Activated CD4-positive, alpha-beta T cell treated with anti-CD3 and anti-CD28 coated beads, Interleukin-2, amount 50 U/mL, for 1 hour (primary cell): Measurements from ENCODE around the gene YIPF1.

Experiments used
- DNase-seq: peaks from one replicate; pipeline ENCODE4 v3.0.0-alpha.2; 2020

The YIPF1 gene

DNA sequence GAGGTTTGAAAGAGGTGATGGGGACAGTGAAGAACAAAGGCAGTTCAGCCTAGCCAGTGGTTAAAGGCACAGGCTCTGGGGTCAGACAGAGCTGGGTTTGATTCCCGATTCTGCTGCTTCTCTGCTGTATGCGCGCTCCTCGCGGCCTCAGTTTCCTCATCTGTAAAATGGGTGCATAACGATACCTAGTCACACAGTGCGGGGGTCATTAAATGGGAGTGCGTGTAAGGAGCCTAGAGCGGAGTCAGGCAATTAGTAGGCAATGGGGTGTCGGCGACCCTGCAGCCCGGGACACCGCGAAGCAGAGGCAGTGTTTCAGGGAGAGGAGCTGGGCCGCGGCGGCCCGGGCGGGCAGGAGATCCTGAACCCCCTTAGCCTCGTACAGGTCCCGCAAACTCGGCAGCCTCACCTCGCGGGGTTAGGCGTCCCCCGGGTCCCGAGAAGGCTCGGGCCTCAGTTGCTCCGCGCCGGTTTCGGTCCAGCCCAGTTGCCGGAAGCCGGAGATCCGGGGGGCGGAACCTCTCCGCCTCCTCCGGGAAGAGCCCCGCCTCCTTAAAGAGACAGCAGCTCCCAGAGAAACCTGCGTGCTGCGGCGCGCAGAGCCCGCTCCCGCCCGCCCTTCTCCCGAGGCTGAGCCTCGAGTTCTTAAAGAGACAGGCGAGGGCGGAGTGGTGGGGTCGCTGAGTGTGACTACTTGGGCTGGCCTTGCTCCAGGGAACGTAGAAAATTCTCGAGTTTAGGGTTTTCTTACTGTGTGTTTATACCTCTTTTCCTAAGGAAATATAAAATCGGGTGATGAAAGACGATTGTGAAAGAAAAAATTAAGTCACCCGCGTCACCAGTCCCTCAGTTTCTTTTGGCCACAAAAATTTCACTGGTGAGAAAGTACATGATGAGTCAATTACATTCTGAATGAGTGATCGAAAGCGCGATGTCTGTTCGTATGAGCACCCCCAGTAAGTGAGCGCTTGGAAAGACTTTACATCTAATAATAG lies at the start of gene YIPF1:
Gene YIPF1 (minus strand): TSS at position 494 of the 995 bp plus-strand sequence. CDS start 860 bp downstream, outside the sequence.
- DNase-seq, result peak; percentile 79

DNA sequence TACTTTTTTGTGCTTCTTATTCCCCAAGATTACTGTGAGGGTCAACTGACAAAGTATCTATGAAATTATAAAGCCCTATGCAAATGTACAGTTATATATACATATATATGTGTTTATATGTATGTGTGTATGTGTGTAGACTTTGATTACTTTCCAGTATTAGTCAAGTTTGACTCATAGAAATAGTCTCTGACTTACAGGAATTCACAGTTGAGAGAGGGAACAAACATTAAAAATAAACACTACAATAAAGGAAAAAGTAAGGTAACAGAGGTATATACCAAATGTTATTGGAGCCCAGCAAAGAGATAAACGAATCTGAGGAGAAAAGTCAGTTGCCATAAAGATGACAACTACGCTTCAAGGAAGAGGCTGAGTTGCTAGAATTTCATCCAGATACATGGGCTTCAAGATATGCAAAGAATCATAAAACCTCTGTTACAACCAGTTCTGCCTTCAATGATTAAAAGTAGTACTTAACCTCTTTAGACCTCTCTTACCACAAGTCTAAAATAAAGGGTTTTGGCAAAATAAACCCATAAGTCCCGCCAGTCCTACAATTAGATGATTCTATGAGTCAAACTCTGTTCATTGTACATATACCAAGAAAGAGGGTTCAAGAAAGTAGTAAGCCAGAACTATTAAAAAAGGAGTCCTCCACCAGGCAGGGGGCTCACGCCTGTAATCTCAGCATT lies 48.7 kb upstream of the YIPF1 start:
- no peak for DNase-seq

DNA sequence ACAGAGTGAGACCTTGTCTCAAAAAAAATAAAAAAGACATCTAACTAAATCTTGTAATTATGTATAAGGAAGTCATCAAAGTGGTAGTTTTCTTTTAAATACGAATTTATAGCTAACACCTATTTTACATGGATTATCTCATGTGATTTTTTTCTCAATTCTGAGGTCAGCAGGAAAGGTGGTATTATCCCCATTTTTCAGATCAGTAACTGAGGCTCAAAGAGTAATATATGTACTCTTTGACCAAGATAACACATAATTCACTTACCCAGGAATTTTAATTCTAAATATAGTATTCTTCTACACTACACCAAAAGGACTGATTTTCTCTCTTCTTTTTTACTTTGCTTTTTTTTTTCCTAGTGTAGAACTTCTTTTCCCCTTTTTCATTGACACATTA lies 46.8 kb upstream of the YIPF1 start:
- no peak for DNase-seq

DNA sequence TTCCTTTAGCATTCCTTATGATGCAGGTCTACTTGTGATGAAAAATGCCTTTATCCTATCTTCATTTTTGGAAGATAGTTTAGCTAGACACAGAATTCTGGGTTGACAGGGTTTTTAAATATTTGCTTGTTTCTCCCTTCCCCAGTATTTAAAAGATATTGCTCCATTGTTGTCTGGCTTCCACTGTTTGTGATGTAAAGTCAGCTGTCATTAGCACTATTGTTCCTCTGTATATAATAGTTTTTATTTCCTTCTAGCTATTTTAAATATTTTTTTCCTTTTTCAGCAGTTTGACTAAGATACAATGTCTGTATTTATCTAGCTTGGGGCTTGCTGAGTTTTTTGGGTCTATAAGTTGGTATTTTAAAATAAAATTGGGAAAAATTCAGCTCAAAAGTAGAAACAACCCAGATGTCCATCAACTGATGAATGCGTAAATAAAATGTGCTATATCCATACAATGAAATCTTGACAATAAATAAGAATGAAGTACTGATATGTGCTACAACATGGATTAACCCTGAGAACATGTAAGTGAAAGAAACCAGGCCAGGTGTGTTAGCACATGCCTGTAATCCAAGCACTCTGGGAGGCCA lies 44.7 kb upstream of the YIPF1 start:
- no peak for DNase-seq

DNA sequence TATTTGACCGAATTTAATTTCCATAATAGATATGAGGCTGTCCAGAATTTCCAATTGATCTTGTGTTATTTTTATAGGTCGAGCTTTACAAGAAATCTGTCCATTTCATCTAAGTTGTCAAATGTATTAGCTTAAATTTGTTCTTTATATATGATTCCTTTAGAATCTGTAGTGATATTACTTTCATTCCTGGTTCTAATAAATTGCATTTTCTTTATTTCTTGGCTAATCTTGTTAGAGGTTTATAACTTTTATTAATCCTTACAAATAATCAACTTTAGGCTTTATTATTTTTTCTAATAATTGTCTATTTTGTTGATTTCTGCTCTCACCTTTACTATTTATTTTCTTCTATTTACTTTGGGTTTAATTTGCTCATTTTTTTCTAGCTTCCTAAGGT lies 41.9 kb upstream of the YIPF1 start:
- no peak for DNase-seq

DNA sequence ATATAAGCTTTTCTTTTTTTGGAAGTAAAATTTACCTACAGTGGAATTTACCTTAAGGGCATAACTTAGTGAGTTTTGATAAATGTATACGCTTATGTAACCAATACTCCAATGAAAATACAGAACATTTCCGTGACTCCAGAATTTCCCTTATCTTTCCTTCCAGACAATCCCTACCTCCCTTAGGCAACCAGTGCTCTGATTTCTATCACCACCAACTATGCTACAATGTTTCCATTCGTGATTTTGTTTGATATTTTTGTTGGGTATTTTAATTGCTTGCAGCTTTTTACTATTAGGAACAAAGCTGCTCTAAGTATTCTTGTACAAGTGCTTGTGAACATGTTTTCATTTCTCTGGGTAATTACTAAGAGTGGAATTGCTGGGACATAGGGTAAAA lies 41.3 kb upstream of the YIPF1 start:
- DNase-seq, result no peak

DNA sequence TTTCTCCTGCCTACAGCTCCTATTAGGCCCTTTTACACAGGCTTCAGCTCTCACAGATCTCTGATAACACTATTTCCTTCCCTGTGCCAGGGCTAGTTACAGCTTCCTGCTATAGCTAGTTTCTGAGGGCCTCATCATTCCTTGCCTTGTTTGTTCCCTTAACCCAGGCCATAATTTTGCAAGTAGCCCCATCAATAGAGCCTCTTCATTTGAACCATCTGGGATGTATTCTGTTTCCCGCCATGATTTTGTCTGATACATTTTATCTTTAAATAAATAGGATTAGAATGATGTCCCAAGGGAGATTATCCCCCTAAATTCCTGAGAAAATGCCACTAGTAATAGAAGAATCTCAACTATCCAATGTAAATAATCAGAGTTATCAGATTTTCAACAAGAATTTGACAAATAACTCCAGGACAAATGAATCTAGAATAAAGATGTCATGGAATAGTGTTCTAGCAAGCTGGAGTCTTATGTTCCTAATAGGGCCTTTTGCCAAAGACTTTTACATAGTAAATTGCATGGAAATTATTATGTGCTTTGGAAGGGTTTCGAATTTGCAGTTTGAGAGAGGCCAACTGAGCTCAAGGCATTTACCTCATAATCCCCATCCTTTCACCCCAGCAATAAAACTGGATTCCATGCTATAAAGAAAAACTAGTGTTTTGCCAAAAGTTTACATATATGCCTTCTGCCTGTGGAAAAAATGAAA lies 39.8 kb upstream of the YIPF1 start:
- DNase-seq, result no peak

DNA sequence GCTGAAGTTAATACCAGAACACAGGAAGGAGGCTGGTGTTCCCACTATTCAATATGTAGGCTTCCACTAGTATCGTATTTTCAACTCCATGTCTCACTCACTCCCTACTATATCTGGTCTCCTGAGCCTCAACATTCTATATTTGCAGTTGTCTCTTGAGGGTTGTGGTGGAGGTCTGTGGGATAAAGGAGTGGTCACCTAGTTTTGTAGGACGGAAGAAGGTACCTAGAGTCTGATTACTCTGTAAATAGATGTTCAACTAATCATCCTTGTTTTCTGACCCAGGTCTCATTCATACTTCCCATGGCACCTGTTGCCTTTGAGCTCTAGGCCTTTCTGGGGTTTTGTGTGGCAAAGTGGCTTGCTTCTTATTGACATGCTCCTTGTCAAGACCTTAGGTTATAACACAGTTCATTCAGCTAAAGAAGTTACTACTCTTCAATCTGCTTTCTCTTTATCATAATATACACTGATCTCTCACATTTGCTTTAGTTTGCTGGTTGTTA lies 37.8 kb upstream of the YIPF1 start:
- no peak for DNase-seq

DNA sequence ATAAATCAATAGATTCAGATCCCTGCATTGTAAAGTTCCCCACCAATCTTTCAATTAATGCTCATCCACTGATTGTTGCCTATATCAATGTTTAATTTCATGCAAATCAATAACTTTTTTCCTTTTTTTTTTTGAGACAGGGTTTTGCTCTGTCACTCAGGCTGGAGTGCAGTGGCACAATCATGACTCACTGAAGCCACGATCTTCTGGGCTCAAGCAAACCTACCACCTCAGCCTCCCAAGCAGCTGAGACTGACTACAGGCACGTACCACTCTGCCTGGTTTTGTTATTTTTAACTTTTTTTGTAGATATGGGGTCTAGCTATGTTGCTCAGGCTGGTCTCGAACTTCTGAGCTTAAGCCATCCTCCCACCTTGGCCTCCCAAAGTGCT lies 30.1 kb upstream of the YIPF1 start:
- no peak for DNase-seq

DNA sequence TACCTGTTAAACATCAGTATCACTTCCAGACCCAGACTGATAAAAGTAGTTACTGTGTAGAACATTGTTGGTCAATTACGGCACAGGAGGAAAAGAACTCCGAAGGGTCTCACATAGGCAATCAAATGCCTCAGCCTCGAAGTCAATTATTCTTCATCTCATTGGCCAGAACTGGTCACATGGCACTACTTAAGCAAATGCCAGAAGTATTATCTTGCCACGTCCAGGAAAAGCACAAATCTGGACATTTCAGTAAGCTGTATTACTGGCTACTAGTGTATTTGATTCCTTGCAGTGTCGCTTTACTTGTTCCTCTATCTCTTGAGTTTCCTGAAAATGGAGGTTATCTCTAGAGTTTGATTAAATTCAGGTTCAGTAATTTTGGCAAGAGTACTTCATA lies 28.7 kb upstream of the YIPF1 start:
- no peak for DNase-seq

DNA sequence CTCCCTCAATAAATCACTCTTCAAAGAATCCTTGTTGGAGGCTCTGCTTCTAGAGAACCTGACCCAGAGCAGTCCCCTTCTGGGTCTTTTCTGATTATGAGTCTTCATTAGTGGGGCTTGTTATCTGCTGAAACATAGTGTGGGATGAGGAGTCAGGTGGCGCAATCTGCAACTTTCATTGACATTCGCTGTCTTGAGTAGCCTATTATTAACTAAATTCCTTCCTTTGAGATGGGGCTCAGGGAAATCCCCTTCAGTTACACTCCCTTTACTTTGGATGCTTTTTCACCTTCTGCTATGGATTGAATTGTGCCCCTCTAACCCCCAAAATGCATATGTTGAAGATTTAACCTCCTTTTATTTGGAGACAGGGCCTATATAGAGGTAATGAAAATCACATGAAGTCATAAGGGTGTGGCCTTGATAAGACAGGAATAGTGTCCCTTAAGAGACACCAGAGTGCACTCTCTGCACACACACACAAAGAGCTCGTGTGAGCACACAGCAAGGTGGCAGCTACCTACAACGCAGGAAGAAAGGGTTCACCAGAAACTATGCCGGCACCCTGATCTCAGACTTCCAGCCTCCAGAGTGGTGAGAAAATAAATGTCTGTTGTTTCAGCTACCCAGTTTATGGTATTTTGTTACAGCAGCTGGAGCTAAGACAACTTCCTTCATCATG lies 23.9 kb upstream of the YIPF1 start:
- no peak for DNase-seq

DNA sequence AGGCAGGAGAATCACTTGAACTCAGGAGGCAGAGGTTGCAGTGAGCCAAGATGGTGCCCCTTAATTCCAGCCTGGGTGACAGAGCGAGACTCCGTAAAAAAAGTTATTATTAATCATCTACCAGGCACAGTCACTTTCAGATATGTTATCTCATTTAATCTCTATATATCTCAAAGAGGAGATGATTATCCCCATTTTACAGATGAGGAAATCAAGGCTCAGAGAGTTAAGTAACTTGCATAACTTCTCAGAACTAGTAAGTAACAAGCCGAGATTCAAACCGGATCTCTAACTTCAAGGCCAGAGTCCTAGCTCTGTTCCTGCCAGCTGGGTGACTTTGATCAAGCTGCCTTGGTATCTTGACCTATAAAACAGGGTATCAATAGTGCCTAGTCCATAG lies 21.8 kb upstream of the YIPF1 start:
- no peak for DNase-seq

DNA sequence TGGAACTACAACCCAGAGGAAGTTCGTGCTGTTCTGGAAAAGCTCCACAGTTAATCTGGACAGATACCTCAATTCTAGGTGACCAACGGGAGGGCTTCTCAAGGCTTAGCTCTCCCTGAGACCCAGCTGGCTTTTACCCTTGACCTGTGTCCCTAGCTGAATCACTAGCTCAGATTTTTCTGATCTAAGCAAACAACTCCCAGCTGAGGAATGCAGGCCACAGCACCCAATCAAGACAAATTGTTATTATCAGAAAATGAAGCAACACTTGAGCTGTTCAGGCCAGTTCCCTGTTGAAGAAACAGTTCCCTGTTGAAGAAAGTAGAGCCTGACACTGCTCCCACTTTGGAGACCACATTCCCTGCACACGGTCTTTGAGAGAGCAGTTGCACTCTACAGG lies 20.3 kb upstream of the YIPF1 start:
- no peak for DNase-seq

DNA sequence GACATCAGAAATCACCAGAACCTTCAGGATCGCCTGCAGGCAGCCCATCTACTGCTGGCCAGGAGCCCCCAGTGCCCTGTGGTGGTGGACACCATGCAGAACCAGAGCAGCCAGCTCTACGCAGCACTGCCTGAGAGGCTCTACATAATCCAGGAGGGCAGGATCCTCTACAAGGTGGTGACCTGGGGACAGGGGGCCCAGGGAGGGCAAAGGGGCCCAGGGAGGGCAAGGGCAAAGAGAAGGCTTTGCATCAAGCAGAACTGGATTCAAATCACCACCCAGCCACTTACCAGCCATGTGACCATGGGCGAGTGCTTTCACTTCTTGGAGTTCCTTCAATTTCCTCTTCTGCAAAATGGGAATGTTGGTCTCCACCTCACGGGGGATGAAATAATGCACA lies 16.5 kb upstream of the YIPF1 start:
- no peak for DNase-seq

DNA sequence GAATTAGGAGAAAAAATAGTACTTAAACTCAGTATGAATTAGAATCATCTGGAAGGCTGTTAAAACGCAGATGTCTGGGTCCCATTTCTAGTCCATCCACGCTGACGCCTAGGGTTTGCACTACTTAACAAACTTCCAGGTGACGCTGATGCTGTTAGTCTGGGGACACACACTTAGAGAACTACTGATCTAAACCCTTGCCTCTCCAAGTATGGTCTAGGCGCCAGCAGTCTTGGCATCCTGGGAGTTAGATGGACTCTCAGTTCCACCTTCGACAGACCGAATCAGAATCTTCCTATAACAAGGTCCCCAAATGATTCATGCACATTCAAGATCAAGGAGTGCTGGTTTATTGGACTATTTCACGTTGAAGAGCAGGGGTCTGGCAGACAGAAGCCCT lies 15.9 kb upstream of the YIPF1 start:
- no peak for DNase-seq

DNA sequence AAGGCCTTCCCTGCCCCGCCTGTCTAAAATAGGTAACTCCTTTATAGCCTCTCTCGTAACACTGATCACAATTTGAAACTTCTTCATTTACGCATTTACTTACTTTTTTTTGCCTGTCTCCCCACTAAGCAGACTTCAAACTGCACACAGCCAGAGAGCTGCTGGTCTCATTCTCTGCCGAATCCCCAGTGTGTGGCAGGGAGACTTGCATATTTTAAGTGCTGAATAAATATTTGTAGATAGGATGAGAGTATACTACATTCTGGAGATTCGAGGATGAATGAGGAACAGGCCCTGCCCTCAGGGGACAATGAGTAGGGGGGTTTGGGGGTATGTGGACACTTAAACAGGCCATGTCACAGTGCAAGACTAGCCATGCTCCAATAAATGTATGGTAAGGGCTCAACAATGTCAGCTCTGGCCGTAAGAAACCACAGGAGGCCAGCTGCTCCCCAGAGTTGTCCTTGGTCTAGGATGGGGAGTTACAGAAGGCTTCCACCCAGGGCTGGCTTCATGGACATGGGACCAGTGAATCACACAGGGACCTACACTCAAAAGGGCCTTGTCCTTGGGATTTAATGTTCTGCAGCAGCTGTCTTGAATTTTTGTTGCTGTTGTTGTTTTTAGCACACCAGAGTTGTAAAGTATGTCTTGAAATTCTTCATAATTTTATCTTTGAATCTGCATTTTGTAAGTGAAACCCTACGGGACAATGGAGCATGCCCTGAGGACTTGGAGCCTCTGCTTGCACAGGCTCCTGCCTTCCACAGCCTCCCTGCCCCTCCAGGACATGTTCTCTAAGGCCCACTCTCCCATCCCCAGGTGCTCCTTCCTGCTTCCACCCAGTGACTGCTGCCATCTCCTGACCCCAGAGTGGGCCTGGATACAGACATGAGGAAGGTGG lies 12.9 kb upstream of the YIPF1 start:
- DNase-seq, result no peak

DNA sequence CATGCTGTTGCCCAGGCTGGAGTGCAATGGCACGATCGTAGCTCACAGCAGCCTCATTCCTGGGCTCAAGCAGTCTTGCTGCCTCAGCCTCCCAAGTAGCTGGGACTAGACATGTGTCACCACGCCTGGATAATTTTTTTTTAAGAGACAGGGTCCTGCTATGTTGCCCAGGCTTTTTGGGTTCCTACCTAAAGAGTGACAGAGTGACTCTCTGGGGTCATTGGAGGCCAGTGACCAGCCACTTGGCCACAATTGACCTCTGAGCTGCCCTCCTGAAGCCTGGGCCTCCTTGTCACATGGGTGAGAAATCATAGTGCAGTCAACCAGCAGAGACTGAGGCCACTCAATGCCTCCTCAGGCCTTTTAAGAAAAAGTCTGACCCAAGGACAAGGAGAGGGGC lies 10.1 kb upstream of the YIPF1 start:
- DNase-seq, result no peak

DNA sequence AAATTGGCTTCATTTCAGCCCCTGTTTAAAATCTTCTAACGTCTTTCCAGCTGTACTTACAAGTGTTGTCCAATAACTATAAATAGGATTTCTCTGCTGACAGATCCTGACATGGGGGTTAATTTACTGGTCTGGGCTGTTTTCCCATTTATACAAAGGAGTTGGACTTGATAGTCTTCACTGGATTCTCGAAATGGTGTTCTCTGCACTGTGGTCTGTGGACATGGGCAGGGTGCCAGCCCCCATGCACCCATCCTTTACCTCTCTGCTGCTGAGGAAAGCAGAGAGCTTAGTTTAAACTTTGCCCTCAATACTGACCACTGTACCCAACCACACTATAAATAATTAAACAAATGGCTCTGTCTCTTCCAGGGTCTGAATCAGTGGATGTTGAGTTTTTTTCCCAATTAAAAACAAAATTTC lies 9.6 kb upstream of the YIPF1 start:
- no peak for DNase-seq

DNA sequence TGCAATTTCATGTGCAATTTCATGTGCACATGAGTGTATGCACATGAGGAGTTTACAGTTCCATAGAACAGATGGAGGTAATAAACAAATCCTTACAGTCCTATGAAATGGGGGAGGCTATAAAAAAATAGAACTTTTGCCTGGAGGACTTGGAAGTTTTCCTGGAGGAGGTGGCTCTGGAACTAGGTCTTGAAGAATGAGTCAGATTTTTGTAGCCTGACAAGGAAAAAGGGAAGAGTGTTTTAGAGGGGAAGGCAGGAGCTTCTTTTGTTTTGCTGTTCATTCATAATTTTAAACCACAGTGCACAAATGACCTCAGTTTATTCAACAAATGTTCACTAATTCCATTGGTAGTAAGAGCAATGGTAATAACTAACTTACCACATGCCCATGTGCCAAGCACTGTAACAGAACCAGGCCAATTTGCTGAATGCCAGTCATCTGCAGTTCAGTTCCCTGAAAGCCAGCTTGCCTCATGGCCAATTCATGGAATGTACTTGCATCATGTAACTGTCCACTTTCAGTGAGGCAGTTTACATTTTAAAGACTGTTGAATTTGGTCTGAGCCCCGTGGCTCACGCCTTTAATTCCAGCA lies 7.1 kb upstream of the YIPF1 start:
- no peak for DNase-seq

DNA sequence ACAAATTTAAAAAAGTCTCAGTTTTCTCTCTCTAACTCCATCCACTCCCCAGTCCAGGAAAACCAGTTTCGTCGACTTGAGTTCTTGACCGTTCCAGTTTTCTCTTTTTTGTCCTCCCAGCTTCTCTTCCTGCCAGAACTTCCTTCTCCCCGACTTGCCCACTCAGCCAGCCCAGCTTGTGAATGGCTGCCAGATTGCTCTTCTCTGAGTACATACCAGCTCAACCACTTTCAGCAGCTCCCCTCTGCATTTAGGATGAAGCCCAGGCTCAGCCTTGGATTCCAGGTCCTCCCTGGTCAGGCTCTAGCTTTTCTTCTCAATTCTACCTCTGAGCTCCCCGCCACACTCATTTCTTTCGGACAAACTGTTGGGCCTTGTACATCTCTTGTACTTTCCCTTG lies 5.8 kb upstream of the YIPF1 start:
- DNase-seq, result no peak

DNA sequence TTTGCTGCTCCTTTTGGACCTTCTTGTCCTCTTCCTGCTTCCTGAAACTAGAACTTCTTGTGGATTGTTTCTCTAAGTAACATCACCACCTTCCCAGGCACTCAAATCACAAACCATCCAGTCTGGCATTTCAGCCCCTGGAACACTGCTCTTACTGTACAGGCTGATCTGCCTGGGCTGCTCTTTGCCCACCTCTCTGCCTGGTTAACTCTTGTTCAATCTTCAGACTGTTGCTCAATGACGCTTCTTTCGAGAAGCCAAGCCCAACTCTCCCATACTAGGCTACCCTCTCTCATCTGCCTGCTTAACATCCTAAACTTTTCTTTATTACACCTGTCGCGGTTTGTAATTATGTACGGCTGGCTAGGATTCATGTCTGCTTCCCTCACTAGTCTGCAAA lies 5.0 kb upstream of the YIPF1 start:
- DNase-seq, result no peak
